SK-N-SH (cell line): ENCODE results near the gene TBX1. TPM values are rescaled to one million over a fixed set of nuclear protein-coding genes. Genes with fewer than 3 reads are reported as not detected.

Source experiments
- CTCF ChIA-PET: fragments of 300-600, 350-600 bp; formaldehyde crosslinking; extraction: SDS; loops from one replicate; lab custom pipeline; 2021; lab: Yijun Ruan, JAX
- POLR2A ChIA-PET: fragments of 350-600 bp; sonication (Branson Sonifier 250); formaldehyde crosslinking; extraction: SDS; loops from one replicate; lab custom pipeline; 2020; ENCODE audit warnings: antibody characterized with exemption, inconsistent platforms; lab: Yijun Ruan, JAX
- DNase-seq: peaks from one replicate; pipeline ENCODE4 v3.0.0; 2012
- H2AFZ ChIP-seq: fragments of 200-600 bp; sonication (generic); 2 replicates; pipeline ENCODE4 v1.8.1; 2016; ENCODE audit warnings: antibody characterized with exemption, mild to moderate bottlenecking, low read depth
- H3F3A ChIP-seq: fragments of 200-600 bp; sonication (generic); replicated peaks from 2 replicates; pipeline ENCODE3; 2016; ENCODE audit warnings: antibody characterized with exemption, mild to moderate bottlenecking; ENCODE audit not compliant: insufficient read depth
- H3K27ac ChIP-seq, 2 experiments: fragments of 200-500 bp in 1 of 2; fragments of 200-600 bp in 1 of 2; sonication (Bioruptor generic) in 1 of 2; sonication (generic), shearing (Covaris generic) in 1 of 2; 2 replicates each; pipeline versions ENCODE4 v1.5.1 to v1.6.1; 2014 to 2016; ENCODE audit warnings: low read depth in 2 of 2, inconsistent platforms in 1 of 2, low read length in 1 of 2, mild to moderate bottlenecking in 1 of 2, mixed read lengths in 1 of 2
- H3K27me3 ChIP-seq: fragments of 200-600 bp; sonication (generic), shearing (Covaris generic); 2 replicates; pipeline ENCODE4 v1.6.1; 2016; ENCODE audit warnings: mixed run types; ENCODE audit not compliant: insufficient read depth
- H3K36me3 ChIP-seq, 2 experiments: fragments of 200-500 bp in 1 of 2; fragments of 200-600 bp in 1 of 2; sonication (Bioruptor generic) in 1 of 2; sonication (generic) in 1 of 2; replicated peaks in 1 of 2; 2 replicates each; pipeline versions ENCODE3 to v1.5.1; 2014 to 2016; ENCODE audit warnings: low read length in 1 of 2, mild to moderate bottlenecking in 1 of 2; ENCODE audit not compliant: insufficient read depth in 2 of 2, control insufficient read depth in 1 of 2
- H3K4me1 ChIP-seq, 2 experiments: fragments of 200-500 bp in 1 of 2; fragments of 200-600 bp in 1 of 2; sonication (Bioruptor generic) in 1 of 2; sonication (generic), shearing (Covaris generic) in 1 of 2; 2 replicates each; pipeline versions ENCODE4 v1.5.1 to v1.6.1; 2014 to 2016; ENCODE audit warnings: low read depth in 1 of 2, low read length in 1 of 2, mixed run types in 1 of 2; ENCODE audit not compliant: insufficient read depth in 2 of 2, control insufficient read depth in 1 of 2
- H3K4me2 ChIP-seq: fragments of 200-600 bp; sonication (generic), shearing (Covaris generic); 2 replicates; pipeline ENCODE4 v1.6.1; 2017; ENCODE audit warnings: mixed run types
- H3K4me3 ChIP-seq, 2 experiments: fragments of 200-500 bp in 1 of 2; fragments of 200-600 bp in 1 of 2; sonication (Bioruptor generic) in 1 of 2; sonication (generic), shearing (Covaris generic) in 1 of 2; 2 replicates each; pipeline versions ENCODE4 v1.5.1 to v1.8.1; 2014 to 2016; ENCODE audit warnings: low read depth in 2 of 2, inconsistent platforms in 1 of 2, low read length in 1 of 2, mild to moderate bottlenecking in 1 of 2, mixed read lengths in 1 of 2, moderate library complexity in 1 of 2
- H3K79me2 ChIP-seq: fragments of 200-600 bp; sonication (generic); 2 replicates; pipeline ENCODE4 v1.8.1; 2017; ENCODE audit warnings: mild to moderate bottlenecking; ENCODE audit not compliant: insufficient read depth
- H3K9ac ChIP-seq: fragments of 200-600 bp; sonication (generic); 2 replicates; pipeline ENCODE4 v1.6.1; 2017; ENCODE audit warnings: mixed run types
- H3K9me2 ChIP-seq: fragments of 200-600 bp; sonication (generic); 2 replicates; pipeline ENCODE4 v1.6.1; 2017; ENCODE audit warnings: mixed run types
- H3K9me3 ChIP-seq: fragments of 200-600 bp; sonication (generic); 2 replicates; pipeline ENCODE4 v1.6.1; 2017; ENCODE audit warnings: mixed run types, mild to moderate bottlenecking, moderate library complexity
- H4K20me1 ChIP-seq: fragments of 200-600 bp; sonication (generic); 2 replicates; pipeline ENCODE4 v1.6.1; 2017; ENCODE audit warnings: mild to moderate bottlenecking, mixed run types; ENCODE audit not compliant: insufficient read depth
- CHD2 ChIP-seq: fragments of 150-350 bp; IDR thresholded peaks from 2 replicates; pipeline ENCODE4 v1.6.1; 2018; ENCODE audit warnings: low read length; ENCODE audit not compliant: partially characterized antibody
- ELF1 ChIP-seq: IDR thresholded peaks from 2 replicates; pipeline ENCODE4 v1.4.0; 2012
- EP300 ChIP-seq, 2 experiments: IDR thresholded peaks; 2 replicates each; pipeline versions ENCODE4 v1.4.0 to v1.6.1; 2012; ENCODE audit warnings: borderline replicate concordance in 1 of 2, low read depth in 1 of 2, low read length in 1 of 2
- EZH2phosphoT487 ChIP-seq: fragments of 200-600 bp; sonication (generic); IDR thresholded peaks from 2 replicates; pipeline ENCODE4 v1.6.1; 2017; ENCODE audit warnings: low read depth, mixed run types, mild to moderate bottlenecking, antibody characterized with exemption, moderate library complexity, borderline replicate concordance
- FOXJ3 ChIP-seq: sonication (generic); formaldehyde crosslinking; IDR thresholded peaks from 2 replicates; pipeline ENCODE4 v1.5.1; 2020; ENCODE audit warnings: mild to moderate bottlenecking, missing genetic modification reagents
- FOXM1 ChIP-seq: IDR thresholded peaks from 2 replicates; pipeline ENCODE4 v1.4.0; 2012; ENCODE audit warnings: low read depth, mild to moderate bottlenecking
- GABPA ChIP-seq: IDR thresholded peaks from 2 replicates; pipeline ENCODE4 v1.4.0; 2012; ENCODE audit warnings: low read depth, mild to moderate bottlenecking
- GATA2 ChIP-seq: sonication (generic); formaldehyde crosslinking; IDR thresholded peaks from 2 replicates; pipeline ENCODE4 v1.5.0; 2020; ENCODE audit warnings: mild to moderate bottlenecking, missing genetic modification reagents
- JUND ChIP-seq: IDR thresholded peaks from 2 replicates; pipeline ENCODE4 v1.4.0; 2012
- MEF2A ChIP-seq: IDR thresholded peaks from 2 replicates; pipeline ENCODE4 v1.4.0; 2012; ENCODE audit warnings: low read depth, borderline replicate concordance
- MXI1 ChIP-seq: IDR thresholded peaks from 2 replicates; pipeline ENCODE4 v1.6.1; 2012; ENCODE audit warnings: mild to moderate bottlenecking, low read depth, low read length, improper control_type of control experiment
- NFIC ChIP-seq: IDR thresholded peaks from 2 replicates; pipeline ENCODE4 v1.4.0; 2012; ENCODE audit warnings: borderline replicate concordance
- POLR2AphosphoS5 ChIP-seq: IDR thresholded peaks from 2 replicates; pipeline ENCODE4 v1.6.1; 2012; ENCODE audit warnings: low read depth, low read length
- RAD21 ChIP-seq: IDR thresholded peaks from 2 replicates; pipeline ENCODE4 v1.6.1; 2012; ENCODE audit warnings: mild to moderate bottlenecking, low read length
- RCOR1 ChIP-seq: fragments of 150-350 bp; IDR thresholded peaks from 2 replicates; pipeline ENCODE4 v1.6.1; 2017; ENCODE audit warnings: antibody characterized with exemption, low read length
- RXRA ChIP-seq: IDR thresholded peaks from 2 replicates; pipeline ENCODE4 v1.4.0; 2012; ENCODE audit warnings: low read depth, mild to moderate bottlenecking, borderline replicate concordance
- SIN3A ChIP-seq: IDR thresholded peaks from 2 replicates; pipeline ENCODE4 v1.6.1; 2012; ENCODE audit warnings: low read depth, mild to moderate bottlenecking, low read length, moderate library complexity, borderline replicate concordance
- TAF1 ChIP-seq: IDR thresholded peaks from 2 replicates; pipeline ENCODE4 v1.6.1; 2012; ENCODE audit warnings: low read depth, mild to moderate bottlenecking, low read length, moderate library complexity, borderline replicate concordance
- TCF12 ChIP-seq: IDR thresholded peaks from 2 replicates; pipeline ENCODE4 v1.4.0; 2012
- WGBS: methylation state at CpG from one replicate; pipeline ENCODE4 v1.1.6; 2017; ENCODE audit warnings: low lambda C conversion rate; 5-methylcytosine and 5-hydroxymethylcytosine counted together
- polyA plus RNA-seq, 3 experiments: library from polyadenylated mRNA; depleted of rRNA; stranded (reverse); fragments of >200 nt; gene quantifications; 2 replicates each; pipeline ENCODE4 v1.2.3, GENCODE V29; 2012
- TF ChIP-seq, protein P1 (sequence below): fragments of 150-350 bp; IDR thresholded peaks from 2 replicates; pipeline ENCODE4 v1.6.1; 2017; ENCODE audit warnings: antibody characterized with exemption, low read length, low read depth, borderline replicate concordance
- TF ChIP-seq, protein P2 (sequence below): IDR thresholded peaks from 2 replicates; pipeline ENCODE4 v1.4.0; 2012; ENCODE audit warnings: low read depth, borderline replicate concordance
- TF ChIP-seq, protein P3 (sequence below): IDR thresholded peaks from 2 replicates; pipeline ENCODE4 v1.6.1; 2012; ENCODE audit warnings: mild to moderate bottlenecking, low read depth, low read length, moderate library complexity
- TF ChIP-seq, protein P4 (sequence below): fragments of 150-350 bp; IDR thresholded peaks from 2 replicates; pipeline ENCODE4 v1.6.1; 2016; ENCODE audit warnings: mild to moderate bottlenecking, low read depth, low read length
- TF ChIP-seq, protein P5 (sequence below): IDR thresholded peaks from 2 replicates; pipeline ENCODE4 v1.4.0; 2012; ENCODE audit warnings: low read depth
- TF ChIP-seq, protein P6 (sequence below): IDR thresholded peaks from 2 replicates; pipeline ENCODE4; 2012

TBX1 gene
- polyA plus RNA-seq, 1 of the 3 experiments (the other 2 are of a cell fraction): not detected

DNA sequence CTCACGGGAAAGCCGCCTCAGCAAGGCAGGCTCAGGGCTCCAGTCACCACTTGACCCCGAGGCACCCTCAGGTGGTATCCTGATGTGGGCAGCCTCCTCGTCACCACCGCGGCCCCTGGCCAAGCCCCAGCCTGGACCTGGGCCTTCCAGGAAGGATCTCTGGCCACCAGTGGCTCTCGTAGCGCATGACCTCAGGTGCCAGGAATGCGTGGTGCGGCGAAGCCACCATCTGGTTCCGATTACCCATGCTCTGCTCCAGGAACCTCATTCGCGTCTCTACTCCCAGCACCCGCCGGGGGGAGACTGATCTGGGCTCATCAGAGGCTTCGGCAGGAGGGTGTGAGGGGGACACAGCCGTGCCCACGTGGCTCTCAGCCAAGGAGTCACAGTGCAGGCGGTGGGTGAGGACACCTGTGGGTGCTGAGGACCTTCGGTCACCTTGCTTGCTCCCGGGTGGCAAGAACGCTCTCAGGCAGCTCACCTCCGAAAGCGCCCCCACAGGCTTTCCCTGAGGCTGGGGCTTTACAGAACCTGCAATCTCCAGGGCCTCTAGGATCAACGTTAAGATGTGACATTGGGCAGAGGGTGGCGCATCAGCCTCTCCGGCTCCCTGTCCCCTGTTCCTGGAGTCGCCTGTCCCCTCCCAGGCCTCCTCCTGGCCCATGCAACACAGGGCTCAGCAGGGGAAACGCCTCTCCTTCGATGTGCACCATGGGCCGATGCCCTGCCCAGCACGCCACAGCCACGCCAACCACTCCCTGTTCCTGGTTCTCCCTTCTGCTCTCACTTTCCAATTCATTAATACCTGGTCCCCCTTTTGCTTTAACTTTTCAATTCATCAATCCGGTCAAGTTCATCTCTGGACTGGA is 39.0 kb downstream of the TBX1 start:
- peak; percentile 95 for DNase-seq
- no peak overlapping the region for H3K4me3 ChIP-seq
- no peaks in the 10 kb centered on the region for H3F3A ChIP-seq
- H3K9me3 ChIP-seq: no peaks in the 10 kb centered on the region
- peak overlapping the region; percentile 59 to 84; a peak in 3 of 4 replicates for H3K27ac ChIP-seq
- H3K9ac ChIP-seq: no peak overlapping the region
- no peak overlapping the region for H2AFZ ChIP-seq
- H3K4me1 ChIP-seq: peaks cover 17 to 74% of the 10 kb centered on the region in 2 experiments; a peak in 3 of 4 replicates
- peaks cover 0 to under 1% of the 10 kb centered on the region in 2 experiments for H3K36me3 ChIP-seq
- peak overlapping the region; percentile 64 for H3K4me2 ChIP-seq
- H3K27me3 ChIP-seq: no peaks in the 10 kb centered on the region
- H4K20me1 ChIP-seq: no peaks in the 10 kb centered on the region
- WGBS: 51% methylated on average over 15 of the region's 35 CpGs
- CTCF ChIA-PET: interaction anchor here (0.5 to 3.4 kb wide), 21 partner anchors 8 to 283 kb away, joined by 3 to 19 read pairs (median 4); no protein-coding TSS in a partner anchor
- POLR2A ChIA-PET: no interaction called here
- no peaks in the 10 kb centered on the region for H3K79me2 ChIP-seq
- no peaks in the 10 kb centered on the region for H3K9me2 ChIP-seq
- TF ChIP-seq MEF2A (no peak), MXI1 (peak; percentile 78; the same call in 1 of the 2 replicates), RAD21 (peak; percentile 41), EP300 (IDR thresholded peaks at IDR 0.05; ENCODE audit: borderline replicate concordance in 1 of 2, low read depth in 1 of 2, low read length in 1 of 2) (peak; percentile 68 to 90), FOXM1 (no peak), CHD2 (peak; percentile 81), GATA2 (CRISPR knock-in tag) (0 out of 2 replicates have a peak, but pooled peaks have one; percentile 3), RXRA (peak; percentile 95), GABPA (no peak), EZH2phosphoT487 (no peak), FOXJ3 (CRISPR knock-in tag) (peak; percentile 82), ELF1 (no peak; the same call in 1 of the 2 replicates), POLR2AphosphoS5 (peak; percentile 79), TAF1 (0 out of 2 replicates have a peak, but pooled peaks have one; percentile 24), NFIC (peak; percentile 89), TCF12 (peak; percentile 100), SIN3A (0 out of 2 replicates have a peak, but pooled peaks have one; percentile 36), RCOR1 (peak; percentile 80), JUND (peak; percentile 93)
- TF ChIP-seq, protein P1, sequence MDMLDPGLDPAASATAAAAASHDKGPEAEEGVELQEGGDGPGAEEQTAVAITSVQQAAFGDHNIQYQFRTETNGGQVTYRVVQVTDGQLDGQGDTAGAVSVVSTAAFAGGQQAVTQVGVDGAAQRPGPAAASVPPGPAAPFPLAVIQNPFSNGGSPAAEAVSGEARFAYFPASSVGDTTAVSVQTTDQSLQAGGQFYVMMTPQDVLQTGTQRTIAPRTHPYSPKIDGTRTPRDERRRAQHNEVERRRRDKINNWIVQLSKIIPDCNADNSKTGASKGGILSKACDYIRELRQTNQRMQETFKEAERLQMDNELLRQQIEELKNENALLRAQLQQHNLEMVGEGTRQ: 0 out of 2 replicates have a peak, but pooled peaks have one; percentile 7
- TF ChIP-seq, protein P2, sequence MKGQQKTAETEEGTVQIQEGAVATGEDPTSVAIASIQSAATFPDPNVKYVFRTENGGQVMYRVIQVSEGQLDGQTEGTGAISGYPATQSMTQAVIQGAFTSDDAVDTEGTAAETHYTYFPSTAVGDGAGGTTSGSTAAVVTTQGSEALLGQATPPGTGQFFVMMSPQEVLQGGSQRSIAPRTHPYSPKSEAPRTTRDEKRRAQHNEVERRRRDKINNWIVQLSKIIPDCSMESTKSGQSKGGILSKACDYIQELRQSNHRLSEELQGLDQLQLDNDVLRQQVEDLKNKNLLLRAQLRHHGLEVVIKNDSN: peak; percentile 43; the same call in 1 of the 2 replicates
- TF ChIP-seq, protein P3, sequence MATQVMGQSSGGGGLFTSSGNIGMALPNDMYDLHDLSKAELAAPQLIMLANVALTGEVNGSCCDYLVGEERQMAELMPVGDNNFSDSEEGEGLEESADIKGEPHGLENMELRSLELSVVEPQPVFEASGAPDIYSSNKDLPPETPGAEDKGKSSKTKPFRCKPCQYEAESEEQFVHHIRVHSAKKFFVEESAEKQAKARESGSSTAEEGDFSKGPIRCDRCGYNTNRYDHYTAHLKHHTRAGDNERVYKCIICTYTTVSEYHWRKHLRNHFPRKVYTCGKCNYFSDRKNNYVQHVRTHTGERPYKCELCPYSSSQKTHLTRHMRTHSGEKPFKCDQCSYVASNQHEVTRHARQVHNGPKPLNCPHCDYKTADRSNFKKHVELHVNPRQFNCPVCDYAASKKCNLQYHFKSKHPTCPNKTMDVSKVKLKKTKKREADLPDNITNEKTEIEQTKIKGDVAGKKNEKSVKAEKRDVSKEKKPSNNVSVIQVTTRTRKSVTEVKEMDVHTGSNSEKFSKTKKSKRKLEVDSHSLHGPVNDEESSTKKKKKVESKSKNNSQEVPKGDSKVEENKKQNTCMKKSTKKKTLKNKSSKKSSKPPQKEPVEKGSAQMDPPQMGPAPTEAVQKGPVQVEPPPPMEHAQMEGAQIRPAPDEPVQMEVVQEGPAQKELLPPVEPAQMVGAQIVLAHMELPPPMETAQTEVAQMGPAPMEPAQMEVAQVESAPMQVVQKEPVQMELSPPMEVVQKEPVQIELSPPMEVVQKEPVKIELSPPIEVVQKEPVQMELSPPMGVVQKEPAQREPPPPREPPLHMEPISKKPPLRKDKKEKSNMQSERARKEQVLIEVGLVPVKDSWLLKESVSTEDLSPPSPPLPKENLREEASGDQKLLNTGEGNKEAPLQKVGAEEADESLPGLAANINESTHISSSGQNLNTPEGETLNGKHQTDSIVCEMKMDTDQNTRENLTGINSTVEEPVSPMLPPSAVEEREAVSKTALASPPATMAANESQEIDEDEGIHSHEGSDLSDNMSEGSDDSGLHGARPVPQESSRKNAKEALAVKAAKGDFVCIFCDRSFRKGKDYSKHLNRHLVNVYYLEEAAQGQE: no peak
- TF ChIP-seq, protein P4, sequence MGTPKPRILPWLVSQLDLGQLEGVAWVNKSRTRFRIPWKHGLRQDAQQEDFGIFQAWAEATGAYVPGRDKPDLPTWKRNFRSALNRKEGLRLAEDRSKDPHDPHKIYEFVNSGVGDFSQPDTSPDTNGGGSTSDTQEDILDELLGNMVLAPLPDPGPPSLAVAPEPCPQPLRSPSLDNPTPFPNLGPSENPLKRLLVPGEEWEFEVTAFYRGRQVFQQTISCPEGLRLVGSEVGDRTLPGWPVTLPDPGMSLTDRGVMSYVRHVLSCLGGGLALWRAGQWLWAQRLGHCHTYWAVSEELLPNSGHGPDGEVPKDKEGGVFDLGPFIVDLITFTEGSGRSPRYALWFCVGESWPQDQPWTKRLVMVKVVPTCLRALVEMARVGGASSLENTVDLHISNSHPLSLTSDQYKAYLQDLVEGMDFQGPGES: no peak
- TF ChIP-seq, protein P5, sequence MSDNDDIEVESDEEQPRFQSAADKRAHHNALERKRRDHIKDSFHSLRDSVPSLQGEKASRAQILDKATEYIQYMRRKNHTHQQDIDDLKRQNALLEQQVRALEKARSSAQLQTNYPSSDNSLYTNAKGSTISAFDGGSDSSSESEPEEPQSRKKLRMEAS: peak; percentile 82
- TF ChIP-seq, protein P6, sequence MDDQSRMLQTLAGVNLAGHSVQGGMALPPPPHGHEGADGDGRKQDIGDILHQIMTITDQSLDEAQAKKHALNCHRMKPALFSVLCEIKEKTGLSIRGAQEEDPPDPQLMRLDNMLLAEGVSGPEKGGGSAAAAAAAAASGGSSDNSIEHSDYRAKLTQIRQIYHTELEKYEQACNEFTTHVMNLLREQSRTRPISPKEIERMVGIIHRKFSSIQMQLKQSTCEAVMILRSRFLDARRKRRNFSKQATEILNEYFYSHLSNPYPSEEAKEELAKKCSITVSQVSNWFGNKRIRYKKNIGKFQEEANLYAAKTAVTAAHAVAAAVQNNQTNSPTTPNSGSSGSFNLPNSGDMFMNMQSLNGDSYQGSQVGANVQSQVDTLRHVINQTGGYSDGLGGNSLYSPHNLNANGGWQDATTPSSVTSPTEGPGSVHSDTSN: peak; percentile 41; the same call in 1 of the 2 replicates
